GM23338 (cell line): ENCODE results near the gene LOXL1.

ENCODE experiments used
- CTCF ChIP-seq, 2 experiments: fragments of 200-600 bp in 1 of 2; sonication (generic) in 1 of 2; conservative IDR thresholded peaks; 2 replicates each; pipeline versions ENCODE4 v1.5.1 to v1.6.1; 2016 to 2017; ENCODE audit warnings: antibody characterized with exemption in 2 of 2, low read depth in 2 of 2, mild to moderate bottlenecking in 2 of 2, moderate library complexity in 1 of 2
- EZH2phosphoT487 ChIP-seq: fragments of 200-600 bp; sonication (generic); IDR thresholded peaks from one replicate; pipeline ENCODE4 v1.8.1; 2018; ENCODE audit warnings: antibody characterized with exemption; ENCODE audit not compliant: unreplicated experiment
- NANOG ChIP-seq: IDR thresholded peaks from 2 replicates; pipeline ENCODE4 v1.6.1; 2016; ENCODE audit warnings: antibody characterized with exemption, borderline replicate concordance
- POLR2AphosphoS5 ChIP-seq: IDR thresholded peaks from 2 replicates; pipeline ENCODE4 v1.6.1; 2016; ENCODE audit warnings: antibody characterized with exemption, low read depth
- TF ChIP-seq, protein P1 (sequence below): IDR thresholded peaks from one replicate; pipeline ENCODE4 v1.6.1; 2018; ENCODE audit warnings: antibody characterized with exemption; ENCODE audit not compliant: unreplicated experiment

DNA sequence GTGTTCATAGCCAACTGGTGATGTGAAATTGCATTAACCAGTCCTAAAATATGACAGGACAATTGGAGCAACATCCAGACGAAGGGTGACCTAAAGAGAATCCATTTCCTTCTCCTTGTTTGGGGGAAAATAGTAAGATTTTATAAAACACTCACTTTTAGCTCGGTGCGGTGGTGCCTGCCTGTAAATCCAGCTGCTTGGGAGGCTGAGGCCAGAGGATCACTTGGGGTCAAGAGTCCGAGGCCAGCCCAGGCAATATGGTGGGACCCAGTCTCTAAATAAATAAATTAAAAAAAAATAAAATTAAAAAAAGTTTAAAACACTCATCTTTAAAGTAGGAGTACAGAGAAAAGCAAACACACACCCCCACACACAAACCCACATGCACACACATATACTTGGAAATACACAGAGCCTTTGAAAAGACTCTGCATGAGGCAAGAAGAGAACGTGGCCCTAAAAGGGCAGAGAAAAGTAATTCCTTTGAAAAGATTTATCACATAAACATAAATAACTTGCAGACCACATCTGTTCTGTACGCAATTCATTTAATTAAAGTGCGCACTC lies 14.1 kb upstream of the LOXL1 start:
- no peak for TF ChIP-seq CTCF (conservative IDR thresholded peaks at IDR 0.05; ENCODE audit: low read depth in 2 of 2)
- TF ChIP-seq, protein P1, sequence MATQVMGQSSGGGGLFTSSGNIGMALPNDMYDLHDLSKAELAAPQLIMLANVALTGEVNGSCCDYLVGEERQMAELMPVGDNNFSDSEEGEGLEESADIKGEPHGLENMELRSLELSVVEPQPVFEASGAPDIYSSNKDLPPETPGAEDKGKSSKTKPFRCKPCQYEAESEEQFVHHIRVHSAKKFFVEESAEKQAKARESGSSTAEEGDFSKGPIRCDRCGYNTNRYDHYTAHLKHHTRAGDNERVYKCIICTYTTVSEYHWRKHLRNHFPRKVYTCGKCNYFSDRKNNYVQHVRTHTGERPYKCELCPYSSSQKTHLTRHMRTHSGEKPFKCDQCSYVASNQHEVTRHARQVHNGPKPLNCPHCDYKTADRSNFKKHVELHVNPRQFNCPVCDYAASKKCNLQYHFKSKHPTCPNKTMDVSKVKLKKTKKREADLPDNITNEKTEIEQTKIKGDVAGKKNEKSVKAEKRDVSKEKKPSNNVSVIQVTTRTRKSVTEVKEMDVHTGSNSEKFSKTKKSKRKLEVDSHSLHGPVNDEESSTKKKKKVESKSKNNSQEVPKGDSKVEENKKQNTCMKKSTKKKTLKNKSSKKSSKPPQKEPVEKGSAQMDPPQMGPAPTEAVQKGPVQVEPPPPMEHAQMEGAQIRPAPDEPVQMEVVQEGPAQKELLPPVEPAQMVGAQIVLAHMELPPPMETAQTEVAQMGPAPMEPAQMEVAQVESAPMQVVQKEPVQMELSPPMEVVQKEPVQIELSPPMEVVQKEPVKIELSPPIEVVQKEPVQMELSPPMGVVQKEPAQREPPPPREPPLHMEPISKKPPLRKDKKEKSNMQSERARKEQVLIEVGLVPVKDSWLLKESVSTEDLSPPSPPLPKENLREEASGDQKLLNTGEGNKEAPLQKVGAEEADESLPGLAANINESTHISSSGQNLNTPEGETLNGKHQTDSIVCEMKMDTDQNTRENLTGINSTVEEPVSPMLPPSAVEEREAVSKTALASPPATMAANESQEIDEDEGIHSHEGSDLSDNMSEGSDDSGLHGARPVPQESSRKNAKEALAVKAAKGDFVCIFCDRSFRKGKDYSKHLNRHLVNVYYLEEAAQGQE: no peak
- TF ChIP-seq NANOG: no peak
- no peak for TF ChIP-seq POLR2AphosphoS5
- TF ChIP-seq EZH2phosphoT487: no peak
